A673 (cell line): ENCODE data around the gene HECW1.

Experiments used
- CTCF ChIP-seq: fragments of 300-800, 200-600 bp; sonication (generic); conservative IDR thresholded peaks from 2 replicates; pipeline ENCODE4 v1.5.1; 2017; ENCODE audit warnings: low read depth, mild to moderate bottlenecking, antibody characterized with exemption, low read length, moderate library complexity, mixed read lengths
- EZH2 ChIP-seq: fragments of 200-600 bp; sonication (generic); IDR thresholded peaks from 2 replicates; pipeline ENCODE4 v1.6.1; 2017; ENCODE audit warnings: borderline replicate concordance, low read depth, mild to moderate bottlenecking, mixed read lengths, antibody characterized with exemption, low read length; ENCODE audit not compliant: poor library complexity, severe bottlenecking

- TF ChIP-seq CTCF (no peak), EZH2 (no peak)
These were observed 286.4 kb downstream of the HECW1 start for GRCh38 chr7:43398831-43399230.
